Activated CD4-positive, alpha-beta T cell treated with anti-CD3 and anti-CD28 coated beads for 4 hours (primary cell): Measurements from ENCODE around the gene GLIS1.

Source experiments
- DNase-seq, 2 donors: peaks; one replicate each; pipeline ENCODE4 v3.0.0-alpha.2; 2020

GLIS1 gene

GRCh38 chr1:53476579-53476978 lies 262.4 kb downstream of the GLIS1 start:
- no peak for DNase-seq

GRCh38 chr1:53475664-53476063 lies 263.3 kb downstream of the GLIS1 start:
- no peak for DNase-seq

GRCh38 chr1:53473463-53473862 lies 265.5 kb downstream of the GLIS1 start:
- no peak for DNase-seq

GRCh38 chr1:53471000-53471399 lies 268.0 kb downstream of the GLIS1 start:
- no peak for DNase-seq

GRCh38 chr1:53470584-53470983 lies 268.4 kb downstream of the GLIS1 start:
- no peak for DNase-seq

GRCh38 chr1:53470155-53470554 lies 268.8 kb downstream of the GLIS1 start:
- DNase-seq = no peak

GRCh38 chr1:53469373-53469772 lies 269.6 kb downstream of the GLIS1 start:
- no peak for DNase-seq

GRCh38 chr1:53468374-53468773 lies 270.6 kb downstream of the GLIS1 start:
- DNase-seq = no peak

GRCh38 chr1:53467391-53467790 lies 271.6 kb downstream of the GLIS1 start:
- DNase-seq = no peak

GRCh38 chr1:53465023-53465957 lies 273.7 kb downstream of the GLIS1 start:
- DNase-seq = no peak

GRCh38 chr1:53463961-53464899 lies 274.7 kb downstream of the GLIS1 start:
- DNase-seq = no peak

- DNase-seq = no peak
Observed at GRCh38 chr1:53462769-53463501, 276.0 kb downstream of the GLIS1 start.

- DNase-seq = no peak
Observed at GRCh38 chr1:53462193-53462592, 276.8 kb downstream of the GLIS1 start.

- DNase-seq = no peak
Observed at GRCh38 chr1:53461323-53462044, 277.5 kb downstream of the GLIS1 start.

- DNase-seq = no peak
Observed at GRCh38 chr1:53460666-53461322, 278.2 kb downstream of the GLIS1 start.

- DNase-seq = no peak
Observed at GRCh38 chr1:53460211-53460634, 278.7 kb downstream of the GLIS1 start.

GRCh38 chr1:53459321-53460175 lies 279.4 kb downstream of the GLIS1 start, which contains the start of gene DMRTB1:
Gene DMRTB1 (plus strand): TSS chr1:53459399. CDS start chr1:53459454, 55 bp downstream.
- no peak for DNase-seq

- DNase-seq = no peak
Observed at GRCh38 chr1:53458634-53459033, 280.3 kb downstream of the GLIS1 start.
